Parathyroid adenoma (tissue), 2 donors: ENCODE data around the gene AGPAT4.

Experiments
- H2AFZ ChIP-seq: fragments of 300-600 bp; sonication (generic); one replicate; pipeline ENCODE4 v1.7.0; 2017; ENCODE audit warnings: antibody characterized with exemption, mild to moderate bottlenecking
- H3K27ac ChIP-seq: fragments of 300-600 bp; sonication (generic); one replicate; pipeline ENCODE4 v1.7.0; 2017
- H3K27me3 ChIP-seq: fragments of 300-600 bp; sonication (generic); one replicate; pipeline ENCODE4 v1.7.0; 2017; ENCODE audit warnings: low read length; ENCODE audit not compliant: control insufficient read depth, insufficient read depth
- H3K36me3 ChIP-seq: fragments of 300-600 bp; sonication (generic); one replicate; pipeline ENCODE4 v1.7.0; 2017; ENCODE audit warnings: low read length; ENCODE audit not compliant: control insufficient read depth, insufficient read depth
- H3K4me1 ChIP-seq: fragments of 300-600 bp; sonication (generic); one replicate; pipeline ENCODE4 v1.7.0; 2017; ENCODE audit warnings: control low read depth
- H3K4me2 ChIP-seq: fragments of 300-600 bp; sonication (generic); one replicate; pipeline ENCODE4 v1.7.0; 2017; ENCODE audit warnings: low read length
- H3K4me3 ChIP-seq: fragments of 300-600 bp; sonication (generic); one replicate; pipeline ENCODE4 v1.7.0; 2017; ENCODE audit warnings: low read depth, low read length
- H3K79me2 ChIP-seq: fragments of 300-600 bp; sonication (generic); one replicate; pipeline ENCODE4 v1.7.0; 2017; ENCODE audit warnings: control low read depth
- H3K9ac ChIP-seq: fragments of 300-600 bp; sonication (generic); one replicate; pipeline ENCODE4 v1.7.0; 2017; ENCODE audit warnings: mild to moderate bottlenecking
- H3K9me3 ChIP-seq: fragments of 300-600 bp; sonication (generic); one replicate; pipeline ENCODE4 v1.7.0; 2017; ENCODE audit warnings: low read length; ENCODE audit not compliant: control insufficient read depth
- CTCF ChIP-seq: fragments of 300-600 bp; sonication (generic); IDR thresholded peaks from one replicate; pipeline ENCODE4 v1.7.0; 2017; ENCODE audit warnings: antibody characterized with exemption, mild to moderate bottlenecking
- donor health status: primary hyperparathyroidism.

Gene AGPAT4

GRCh38 chr6:161195386-161195785 is 78.5 kb downstream of the AGPAT4 start:
- H2AFZ ChIP-seq = no peak overlapping the region
- H3K9ac ChIP-seq = no peak overlapping the region
- TF ChIP-seq CTCF = no peak
- H3K4me3 ChIP-seq = no peak overlapping the region
- H3K27me3 ChIP-seq = no peaks in the 10 kb centered on the region
- no peaks in the 10 kb centered on the region for H3K36me3 ChIP-seq
- no peaks in the 10 kb centered on the region for H3K79me2 ChIP-seq
- H3K27ac ChIP-seq = no peak overlapping the region
- H3K4me2 ChIP-seq = no peak overlapping the region
- H3K4me1 ChIP-seq = no peaks in the 10 kb centered on the region
- H3K9me3 ChIP-seq = no peaks in the 10 kb centered on the region

GRCh38 chr6:161194374-161194773 is 79.5 kb downstream of the AGPAT4 start:
- no peak overlapping the region for H3K9ac ChIP-seq
- H3K27ac ChIP-seq = no peak overlapping the region
- no peaks in the 10 kb centered on the region for H3K9me3 ChIP-seq
- H3K4me3 ChIP-seq = no peak overlapping the region
- H2AFZ ChIP-seq = no peak overlapping the region
- no peaks in the 10 kb centered on the region for H3K27me3 ChIP-seq
- H3K4me2 ChIP-seq = no peak overlapping the region
- H3K36me3 ChIP-seq = no peaks in the 10 kb centered on the region
- H3K79me2 ChIP-seq = no peaks in the 10 kb centered on the region
- no peaks in the 10 kb centered on the region for H3K4me1 ChIP-seq
- no peak for TF ChIP-seq CTCF

GRCh38 chr6:161192636-161193411 is 81.0 kb downstream of the AGPAT4 start:
- H3K27me3 ChIP-seq = no peaks in the 10 kb centered on the region
- no peak overlapping the region for H3K4me3 ChIP-seq
- no peaks in the 10 kb centered on the region for H3K4me1 ChIP-seq
- H3K27ac ChIP-seq = no peak overlapping the region
- no peak for TF ChIP-seq CTCF
- no peaks in the 10 kb centered on the region for H3K79me2 ChIP-seq
- no peak overlapping the region for H2AFZ ChIP-seq
- no peaks in the 10 kb centered on the region for H3K9me3 ChIP-seq
- no peaks in the 10 kb centered on the region for H3K36me3 ChIP-seq
- H3K4me2 ChIP-seq = no peak overlapping the region
- no peak overlapping the region for H3K9ac ChIP-seq

GRCh38 chr6:161191671-161192070 is 82.2 kb downstream of the AGPAT4 start:
- no peaks in the 10 kb centered on the region for H3K36me3 ChIP-seq
- no peak overlapping the region for H3K27ac ChIP-seq
- H3K27me3 ChIP-seq = no peaks in the 10 kb centered on the region
- H3K4me3 ChIP-seq = no peak overlapping the region
- H2AFZ ChIP-seq = no peak overlapping the region
- H3K79me2 ChIP-seq = no peaks in the 10 kb centered on the region
- no peak overlapping the region for H3K9ac ChIP-seq
- no peak overlapping the region for H3K4me2 ChIP-seq
- H3K9me3 ChIP-seq = no peaks in the 10 kb centered on the region
- H3K4me1 ChIP-seq = no peaks in the 10 kb centered on the region
- TF ChIP-seq CTCF = no peak

- Histone ChIP-seq H3K79me2 (no peaks in the 10 kb centered on the region), H3K4me2 (no peak overlapping the region), H3K36me3 (no peaks in the 10 kb centered on the region), H3K9me3 (no peaks in the 10 kb centered on the region), H3K9ac (no peak overlapping the region), H3K4me3 (no peak overlapping the region), H3K4me1 (no peaks in the 10 kb centered on the region), H2AFZ (no peak overlapping the region), H3K27ac (no peak overlapping the region), H3K27me3 (no peaks in the 10 kb centered on the region)
- no peak for TF ChIP-seq CTCF
Measured at GRCh38 chr6:161191007-161191406, 82.9 kb downstream of the AGPAT4 start.
